Measurements from ENCODE around the gene AP5Z1.

DNA sequence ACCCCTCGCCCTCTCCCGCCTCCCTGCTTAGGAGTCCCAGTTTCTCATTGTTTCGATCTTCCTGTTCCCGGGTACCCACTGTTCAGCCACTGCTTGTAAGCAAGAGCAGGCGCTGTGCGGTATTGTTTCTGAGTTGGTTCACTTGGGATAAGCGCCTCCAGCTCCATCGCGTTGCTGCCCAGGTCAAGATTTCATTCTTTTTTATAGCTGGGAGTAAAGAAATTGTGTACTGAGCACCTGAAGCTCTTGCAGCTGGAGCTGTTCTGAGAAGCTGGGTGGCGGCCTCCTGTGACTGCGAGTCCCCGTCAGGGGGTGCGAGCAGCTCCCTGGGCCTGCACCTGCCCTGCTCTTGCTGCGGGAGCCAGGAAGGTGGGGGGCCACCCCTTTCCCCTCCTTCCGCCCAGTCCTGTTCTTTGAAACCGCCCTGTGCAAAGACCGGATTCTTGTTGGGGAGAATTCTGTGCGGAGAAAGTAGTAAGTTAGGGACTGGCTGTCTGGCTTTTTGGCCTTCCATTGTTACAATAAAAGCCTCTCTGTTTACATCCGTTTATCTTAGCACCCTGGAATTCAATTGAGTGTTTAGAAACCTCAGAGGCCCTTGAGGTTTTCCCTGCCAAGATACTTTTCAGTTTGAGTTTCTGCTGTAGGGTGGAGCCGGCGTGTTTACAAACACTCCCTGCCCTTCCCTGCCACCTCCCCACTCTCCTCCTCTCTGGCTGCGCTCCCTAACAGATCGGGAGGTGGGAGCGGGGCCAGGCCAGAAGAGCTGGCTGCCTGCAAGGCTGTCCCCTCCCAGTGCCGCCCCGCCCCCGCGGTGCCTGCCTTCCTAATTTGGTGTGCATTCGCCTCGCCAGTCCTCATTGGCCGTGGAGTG is 30.8 kb upstream of the AP5Z1 start:
- TF ChIP-seq, protein P1, sequence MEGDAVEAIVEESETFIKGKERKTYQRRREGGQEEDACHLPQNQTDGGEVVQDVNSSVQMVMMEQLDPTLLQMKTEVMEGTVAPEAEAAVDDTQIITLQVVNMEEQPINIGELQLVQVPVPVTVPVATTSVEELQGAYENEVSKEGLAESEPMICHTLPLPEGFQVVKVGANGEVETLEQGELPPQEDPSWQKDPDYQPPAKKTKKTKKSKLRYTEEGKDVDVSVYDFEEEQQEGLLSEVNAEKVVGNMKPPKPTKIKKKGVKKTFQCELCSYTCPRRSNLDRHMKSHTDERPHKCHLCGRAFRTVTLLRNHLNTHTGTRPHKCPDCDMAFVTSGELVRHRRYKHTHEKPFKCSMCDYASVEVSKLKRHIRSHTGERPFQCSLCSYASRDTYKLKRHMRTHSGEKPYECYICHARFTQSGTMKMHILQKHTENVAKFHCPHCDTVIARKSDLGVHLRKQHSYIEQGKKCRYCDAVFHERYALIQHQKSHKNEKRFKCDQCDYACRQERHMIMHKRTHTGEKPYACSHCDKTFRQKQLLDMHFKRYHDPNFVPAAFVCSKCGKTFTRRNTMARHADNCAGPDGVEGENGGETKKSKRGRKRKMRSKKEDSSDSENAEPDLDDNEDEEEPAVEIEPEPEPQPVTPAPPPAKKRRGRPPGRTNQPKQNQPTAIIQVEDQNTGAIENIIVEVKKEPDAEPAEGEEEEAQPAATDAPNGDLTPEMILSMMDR (IDR thresholded peaks at IDR 0.05), result peak in 1 of 4 experiments; percentile 6
- no peak for TF ChIP-seq POLR2A (IDR thresholded peaks at IDR 0.05)

All from gastroesophageal sphincter (tissue), 3 donors.